Ishikawa (cell line): ENCODE measurements around the gene TMEM217.

Experiments used
- CEBPB ChIP-seq: IDR thresholded peaks from 2 replicates; pipeline ENCODE4 v1.6.1; 2012
- CREB1 ChIP-seq: IDR thresholded peaks from 2 replicates; pipeline ENCODE4 v1.6.1; 2012; ENCODE audit warnings: low read depth
- EGR1 ChIP-seq: IDR thresholded peaks from 2 replicates; pipeline ENCODE4 v1.6.1; 2012
- EP300 ChIP-seq: IDR thresholded peaks from 2 replicates; pipeline ENCODE4 v1.6.1; 2012; ENCODE audit warnings: borderline replicate concordance
- FOXM1 ChIP-seq: IDR thresholded peaks from 2 replicates; pipeline ENCODE4 v1.6.1; 2012; ENCODE audit warnings: low read depth, borderline replicate concordance
- NFIC ChIP-seq: IDR thresholded peaks from 2 replicates; pipeline ENCODE4 v1.6.1; 2012
- RAD21 ChIP-seq: IDR thresholded peaks from 2 replicates; pipeline ENCODE4 v1.6.1; 2012; ENCODE audit warnings: low read depth
- TAF1 ChIP-seq: IDR thresholded peaks from 2 replicates; pipeline ENCODE4 v1.6.1; 2012; ENCODE audit warnings: low read depth, mild to moderate bottlenecking
- TCF12 ChIP-seq: IDR thresholded peaks from 2 replicates; pipeline ENCODE4 v1.6.1; 2012; ENCODE audit warnings: low read depth
- TEAD4 ChIP-seq: IDR thresholded peaks from 2 replicates; pipeline ENCODE4 v1.6.1; 2012
- USF1 ChIP-seq: IDR thresholded peaks from 2 replicates; pipeline ENCODE4 v1.6.1; 2012
- YY1 ChIP-seq: IDR thresholded peaks from 2 replicates; pipeline ENCODE4 v1.6.1; 2012; ENCODE audit warnings: low read depth
- ZBTB7A ChIP-seq: IDR thresholded peaks from 2 replicates; pipeline ENCODE4 v1.6.1; 2012; ENCODE audit warnings: low read depth
- TF ChIP-seq, protein P1 (sequence below): IDR thresholded peaks from 2 replicates; pipeline ENCODE4 v1.6.1; 2012; ENCODE audit warnings: low read depth, mild to moderate bottlenecking
- TF ChIP-seq, protein P2 (sequence below): IDR thresholded peaks from 2 replicates; pipeline ENCODE4 v1.6.1; 2012

TMEM217 gene

GRCh38 chr6:37302086-37302686, 44.2 kb upstream of the TMEM217 start:
- TF ChIP-seq NFIC, result no peak
- TF ChIP-seq, protein P1, sequence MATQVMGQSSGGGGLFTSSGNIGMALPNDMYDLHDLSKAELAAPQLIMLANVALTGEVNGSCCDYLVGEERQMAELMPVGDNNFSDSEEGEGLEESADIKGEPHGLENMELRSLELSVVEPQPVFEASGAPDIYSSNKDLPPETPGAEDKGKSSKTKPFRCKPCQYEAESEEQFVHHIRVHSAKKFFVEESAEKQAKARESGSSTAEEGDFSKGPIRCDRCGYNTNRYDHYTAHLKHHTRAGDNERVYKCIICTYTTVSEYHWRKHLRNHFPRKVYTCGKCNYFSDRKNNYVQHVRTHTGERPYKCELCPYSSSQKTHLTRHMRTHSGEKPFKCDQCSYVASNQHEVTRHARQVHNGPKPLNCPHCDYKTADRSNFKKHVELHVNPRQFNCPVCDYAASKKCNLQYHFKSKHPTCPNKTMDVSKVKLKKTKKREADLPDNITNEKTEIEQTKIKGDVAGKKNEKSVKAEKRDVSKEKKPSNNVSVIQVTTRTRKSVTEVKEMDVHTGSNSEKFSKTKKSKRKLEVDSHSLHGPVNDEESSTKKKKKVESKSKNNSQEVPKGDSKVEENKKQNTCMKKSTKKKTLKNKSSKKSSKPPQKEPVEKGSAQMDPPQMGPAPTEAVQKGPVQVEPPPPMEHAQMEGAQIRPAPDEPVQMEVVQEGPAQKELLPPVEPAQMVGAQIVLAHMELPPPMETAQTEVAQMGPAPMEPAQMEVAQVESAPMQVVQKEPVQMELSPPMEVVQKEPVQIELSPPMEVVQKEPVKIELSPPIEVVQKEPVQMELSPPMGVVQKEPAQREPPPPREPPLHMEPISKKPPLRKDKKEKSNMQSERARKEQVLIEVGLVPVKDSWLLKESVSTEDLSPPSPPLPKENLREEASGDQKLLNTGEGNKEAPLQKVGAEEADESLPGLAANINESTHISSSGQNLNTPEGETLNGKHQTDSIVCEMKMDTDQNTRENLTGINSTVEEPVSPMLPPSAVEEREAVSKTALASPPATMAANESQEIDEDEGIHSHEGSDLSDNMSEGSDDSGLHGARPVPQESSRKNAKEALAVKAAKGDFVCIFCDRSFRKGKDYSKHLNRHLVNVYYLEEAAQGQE, result no peak
- TF ChIP-seq ZBTB7A, result no peak
- no peak for TF ChIP-seq CREB1
- no peak for TF ChIP-seq TCF12

DNA sequence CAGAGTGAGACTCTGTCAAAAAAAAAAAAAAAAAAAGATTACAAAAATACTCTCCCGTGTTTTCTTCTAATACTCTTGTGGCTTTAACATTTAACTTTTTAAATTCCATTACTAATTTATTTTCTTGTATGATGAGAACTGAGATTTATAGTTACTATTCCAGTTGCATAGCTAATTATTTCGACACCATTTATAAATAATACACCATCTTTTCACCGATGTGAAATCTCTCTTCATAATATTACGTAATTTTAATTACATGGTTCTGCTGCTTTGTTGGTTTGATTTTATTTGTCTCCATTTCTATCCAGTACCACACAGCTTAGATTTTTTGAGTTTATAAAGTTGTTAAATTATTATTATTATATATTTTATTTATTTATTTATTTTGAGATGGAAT, 42.0 kb upstream of the TMEM217 start:
- TF ChIP-seq FOXM1 (no peak), ZBTB7A (no peak), USF1 (no peak), TEAD4 (no peak), TAF1 (no peak), EGR1 (no peak), NFIC (no peak), TCF12 (no peak), RAD21 (no peak), YY1 (no peak)
- TF ChIP-seq, protein P1, result no peak

DNA sequence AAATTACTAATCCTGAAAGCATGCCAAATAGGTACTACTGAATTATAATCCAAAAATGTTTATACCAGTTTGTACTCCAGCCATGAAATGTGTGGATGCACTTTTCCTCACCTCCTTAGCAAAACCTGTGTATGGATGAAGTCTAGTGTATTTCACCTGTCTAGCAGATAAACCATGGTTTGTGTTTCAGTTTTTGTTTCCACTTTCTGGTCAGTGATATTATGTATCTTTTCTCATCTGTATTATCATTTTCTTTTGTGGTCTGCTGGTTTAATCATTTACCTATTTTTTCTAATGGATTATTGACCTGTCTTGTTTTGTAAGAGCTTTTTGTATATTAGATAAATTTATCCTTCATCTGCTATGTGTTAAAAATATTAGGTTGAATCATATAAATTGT, 41.0 kb upstream of the TMEM217 start:
- TF ChIP-seq, protein P1, result no peak
- TF ChIP-seq CEBPB (no peak), EGR1 (no peak), ZBTB7A (no peak), CREB1 (no peak), TCF12 (no peak), NFIC (no peak), TAF1 (no peak), FOXM1 (no peak), EP300 (no peak), RAD21 (no peak), TEAD4 (no peak), USF1 (no peak), YY1 (no peak)
- TF ChIP-seq, protein P2, sequence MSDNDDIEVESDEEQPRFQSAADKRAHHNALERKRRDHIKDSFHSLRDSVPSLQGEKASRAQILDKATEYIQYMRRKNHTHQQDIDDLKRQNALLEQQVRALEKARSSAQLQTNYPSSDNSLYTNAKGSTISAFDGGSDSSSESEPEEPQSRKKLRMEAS, result no peak

- no peak for TF ChIP-seq CREB1
- no peak for TF ChIP-seq FOXM1
- no peak for TF ChIP-seq TCF12
- TF ChIP-seq RAD21, result no peak
- no peak for TF ChIP-seq EP300
- no peak for TF ChIP-seq USF1
- no peak for TF ChIP-seq TAF1
- TF ChIP-seq CEBPB, result no peak
- TF ChIP-seq, protein P1, result no peak
- TF ChIP-seq TEAD4, result no peak
Measured at GRCh38 chr6:37293426-37293825, 35.5 kb upstream of the TMEM217 start.
